NCI-H187 treated with DMSO at 0.1 percent for 48 hours (cell line): ENCODE data around the gene PTPRN2.

ENCODE experiments used
- DNase-seq: peaks from one replicate; lab custom pipeline; 2025; lab: John Stamatoyannopoulos, UW

The PTPRN2 gene

GRCh38 chr7:157877298-157878090, 710.1 kb downstream of the PTPRN2 start:
- DNase-seq: no peak

GRCh38 chr7:157876469-157877285, 710.9 kb downstream of the PTPRN2 start:
- no peak for DNase-seq

DNA sequence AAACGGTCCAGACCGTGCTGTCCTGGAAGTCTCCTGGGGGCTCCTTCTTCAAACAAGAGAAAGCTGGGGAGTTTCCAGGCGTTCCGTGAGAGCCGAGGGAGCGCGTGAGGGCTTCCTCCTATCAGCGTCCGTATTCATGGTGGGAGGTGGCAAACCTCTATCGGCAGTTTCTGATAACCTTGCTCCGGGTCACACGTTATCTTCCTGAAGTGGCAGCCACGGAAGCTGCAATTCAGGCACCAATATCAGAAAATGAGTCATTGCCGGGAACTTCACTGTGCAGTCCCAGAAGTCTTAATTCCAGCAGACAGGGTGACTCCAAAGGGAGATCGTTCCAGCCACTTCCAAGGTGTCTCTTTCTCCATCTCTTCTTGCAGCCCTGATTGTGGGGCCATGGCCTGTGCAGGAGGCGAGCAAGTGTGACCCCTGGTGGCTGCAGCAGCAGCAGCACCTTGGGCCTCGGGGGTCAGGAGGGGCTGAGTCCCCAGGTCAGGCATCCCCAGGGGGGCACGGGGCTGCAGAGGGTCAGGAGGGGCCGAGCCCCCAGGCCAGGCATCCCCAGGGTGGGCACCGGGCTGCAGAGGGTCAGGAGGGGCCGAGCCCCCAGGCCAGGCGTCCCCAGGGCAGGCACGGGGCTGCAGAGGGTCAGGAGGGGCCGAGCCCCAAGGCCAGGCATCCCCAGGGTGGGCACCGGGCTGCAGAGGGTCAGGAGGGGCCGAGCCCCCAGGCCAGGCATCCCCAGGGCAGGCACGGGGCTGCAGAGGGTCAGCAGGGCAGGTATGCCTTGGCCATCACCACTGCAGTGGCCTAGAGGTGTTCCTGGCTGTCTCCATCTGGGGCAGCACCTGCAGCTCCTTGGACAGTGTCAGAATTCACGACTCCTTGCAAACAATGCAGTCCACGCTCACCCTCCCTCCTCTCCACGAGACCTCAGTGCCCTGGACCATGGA, 712.1 kb downstream of the PTPRN2 start:
- DNase-seq: no peak

DNA sequence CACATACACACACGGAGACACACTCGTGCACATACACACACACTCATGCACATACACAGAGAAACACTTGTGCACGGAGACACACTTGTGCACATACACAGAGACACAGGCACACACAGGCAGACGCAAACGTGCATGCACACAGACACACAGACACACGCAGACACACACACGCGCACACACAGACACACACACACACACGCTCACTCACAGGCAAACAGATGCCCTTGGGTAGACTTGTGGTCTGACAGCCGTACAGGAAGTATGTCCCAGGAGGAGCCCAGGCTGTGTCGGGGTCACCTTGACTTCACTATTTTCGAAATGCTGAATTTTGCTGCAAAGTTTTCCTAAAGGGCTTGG, 712.8 kb downstream of the PTPRN2 start:
- DNase-seq: no peak

DNA sequence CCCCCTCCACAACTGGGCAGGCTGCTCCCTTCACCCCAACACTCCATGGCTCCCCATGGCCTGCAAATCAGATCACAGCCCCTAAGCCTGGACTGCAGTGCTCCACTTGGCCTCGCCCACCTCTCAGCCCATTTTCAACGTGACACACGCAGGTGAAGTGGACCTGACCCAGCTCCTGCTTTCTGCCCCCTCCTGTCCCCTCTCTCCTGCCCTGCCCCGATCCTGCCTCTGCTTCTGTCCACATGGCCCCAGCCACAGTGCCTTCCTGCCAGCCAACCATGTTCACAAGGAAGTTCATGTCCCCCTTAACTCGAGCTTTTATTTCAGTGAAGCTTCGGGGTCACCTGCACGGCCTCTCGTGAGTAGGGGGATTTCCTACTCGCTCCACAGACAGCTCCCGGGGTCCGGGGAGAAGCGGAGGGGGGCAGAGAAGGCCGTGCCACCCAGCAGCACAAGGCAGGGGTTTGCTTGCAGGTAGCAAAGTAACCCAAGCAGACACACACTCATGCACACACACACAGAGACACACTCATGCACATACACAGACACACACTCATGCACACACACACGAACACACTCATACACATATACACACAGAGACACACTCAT, 713.3 kb downstream of the PTPRN2 start:
- DNase-seq: no peak

DNA sequence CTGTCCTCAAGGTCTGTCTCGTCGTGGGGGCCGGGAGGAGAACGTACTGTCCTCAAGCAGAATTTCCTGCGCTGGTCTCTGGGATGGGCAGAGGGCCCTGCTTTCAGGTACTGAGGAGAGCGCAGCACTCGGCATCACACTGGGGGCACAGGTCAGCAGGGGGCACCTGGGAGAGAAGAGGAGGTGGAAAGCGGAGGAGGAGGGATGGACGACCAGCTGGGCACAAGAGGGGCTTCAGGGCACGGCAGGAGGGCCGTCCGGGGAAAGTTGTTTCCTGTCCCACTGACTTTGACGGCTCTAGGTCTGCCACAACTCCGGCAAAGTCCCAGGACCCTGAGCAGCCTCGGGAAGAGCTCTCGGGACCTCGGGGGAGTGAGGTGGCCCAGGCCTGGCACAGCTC, 714.0 kb downstream of the PTPRN2 start:
- DNase-seq: no peak

DNA sequence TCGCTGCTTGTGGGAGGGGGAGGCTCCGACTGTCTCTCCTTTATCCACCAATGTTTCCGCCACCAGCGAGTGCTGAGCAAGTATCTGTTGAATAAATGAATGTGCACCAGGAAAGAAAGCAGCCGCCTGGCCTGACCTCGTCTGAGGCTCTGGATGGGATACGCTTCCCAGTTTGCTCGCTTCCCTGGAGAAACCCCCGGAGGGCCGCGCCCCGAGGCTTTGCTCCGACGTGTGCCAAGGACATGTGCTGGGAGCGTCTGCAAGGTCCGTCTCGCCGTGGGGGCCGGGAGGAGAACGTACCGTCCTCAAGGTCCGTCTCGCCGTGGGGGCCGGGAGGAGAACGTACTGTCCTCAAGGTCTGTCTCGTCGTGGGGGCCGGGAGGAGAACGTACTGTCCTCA, 714.4 kb downstream of the PTPRN2 start:
- DNase-seq: no peak

- DNase-seq: no peak
Observed at GRCh38 chr7:157872447-157872846, 715.2 kb downstream of the PTPRN2 start.

DNA sequence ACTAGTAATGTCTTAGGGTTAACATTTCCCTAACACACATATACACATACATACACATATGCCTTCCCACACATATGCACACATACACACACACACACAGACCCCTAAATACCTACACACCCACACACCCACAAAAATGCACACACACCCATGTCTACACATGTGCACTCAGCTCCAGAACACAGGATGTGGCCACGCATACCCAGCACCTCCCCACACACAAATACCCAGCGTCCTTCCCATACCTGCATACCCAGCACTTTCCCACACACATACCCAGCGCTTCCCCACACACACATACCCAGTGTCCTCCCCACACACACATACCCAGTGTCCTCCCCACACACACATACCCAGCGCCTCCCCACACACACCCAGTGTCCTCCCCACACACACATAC, 715.9 kb downstream of the PTPRN2 start:
- no peak for DNase-seq

- no peak for DNase-seq
Observed at GRCh38 chr7:157870644-157871290, 716.9 kb downstream of the PTPRN2 start.

DNA sequence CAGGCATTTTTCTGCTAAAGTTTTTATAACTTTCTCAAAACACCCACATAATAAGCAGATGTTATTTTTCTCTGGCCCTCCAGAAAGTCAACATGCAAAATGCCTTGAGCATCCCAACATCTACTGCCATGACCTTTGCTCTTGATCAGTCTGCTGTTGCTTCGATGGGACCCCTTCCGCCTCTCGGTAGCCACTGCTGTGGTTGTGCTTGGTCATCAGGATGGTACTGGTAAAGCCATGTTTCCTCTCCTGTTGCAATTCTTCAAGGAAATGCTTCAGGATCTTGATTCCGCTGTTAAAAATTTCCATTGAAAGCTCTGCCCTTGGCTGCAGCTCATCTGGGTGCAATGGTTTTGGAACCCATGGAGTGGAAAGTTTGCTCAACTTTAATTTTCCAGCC, 717.8 kb downstream of the PTPRN2 start:
- no peak for DNase-seq

- DNase-seq: no peak
Observed at GRCh38 chr7:157867685-157868305, 719.8 kb downstream of the PTPRN2 start.

- no peak for DNase-seq
Observed at GRCh38 chr7:157866336-157866924, 721.2 kb downstream of the PTPRN2 start.

GRCh38 chr7:157865351-157866165, 722.1 kb downstream of the PTPRN2 start:
- DNase-seq: peak; percentile 86

DNA sequence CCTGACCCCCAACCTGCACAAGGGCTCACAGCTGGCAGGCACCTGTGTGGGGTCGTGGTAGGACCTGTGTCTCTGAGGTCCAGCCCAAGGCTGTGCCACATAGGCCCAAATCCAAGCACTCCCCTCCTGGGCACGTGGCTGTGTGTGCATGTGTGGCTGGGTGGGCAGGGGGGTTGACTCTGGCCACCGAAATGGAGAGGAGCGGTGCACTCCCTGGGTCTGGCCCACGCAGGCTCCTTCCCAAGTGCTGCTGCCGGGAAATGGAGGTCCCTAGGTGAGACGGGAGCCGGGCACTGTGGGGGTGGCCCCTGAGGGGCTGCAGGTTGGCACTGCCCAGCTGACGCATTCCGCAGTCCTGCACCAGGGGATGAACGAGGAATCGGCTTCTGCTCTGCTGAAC, 722.7 kb downstream of the PTPRN2 start:
- DNase-seq: no peak

DNA sequence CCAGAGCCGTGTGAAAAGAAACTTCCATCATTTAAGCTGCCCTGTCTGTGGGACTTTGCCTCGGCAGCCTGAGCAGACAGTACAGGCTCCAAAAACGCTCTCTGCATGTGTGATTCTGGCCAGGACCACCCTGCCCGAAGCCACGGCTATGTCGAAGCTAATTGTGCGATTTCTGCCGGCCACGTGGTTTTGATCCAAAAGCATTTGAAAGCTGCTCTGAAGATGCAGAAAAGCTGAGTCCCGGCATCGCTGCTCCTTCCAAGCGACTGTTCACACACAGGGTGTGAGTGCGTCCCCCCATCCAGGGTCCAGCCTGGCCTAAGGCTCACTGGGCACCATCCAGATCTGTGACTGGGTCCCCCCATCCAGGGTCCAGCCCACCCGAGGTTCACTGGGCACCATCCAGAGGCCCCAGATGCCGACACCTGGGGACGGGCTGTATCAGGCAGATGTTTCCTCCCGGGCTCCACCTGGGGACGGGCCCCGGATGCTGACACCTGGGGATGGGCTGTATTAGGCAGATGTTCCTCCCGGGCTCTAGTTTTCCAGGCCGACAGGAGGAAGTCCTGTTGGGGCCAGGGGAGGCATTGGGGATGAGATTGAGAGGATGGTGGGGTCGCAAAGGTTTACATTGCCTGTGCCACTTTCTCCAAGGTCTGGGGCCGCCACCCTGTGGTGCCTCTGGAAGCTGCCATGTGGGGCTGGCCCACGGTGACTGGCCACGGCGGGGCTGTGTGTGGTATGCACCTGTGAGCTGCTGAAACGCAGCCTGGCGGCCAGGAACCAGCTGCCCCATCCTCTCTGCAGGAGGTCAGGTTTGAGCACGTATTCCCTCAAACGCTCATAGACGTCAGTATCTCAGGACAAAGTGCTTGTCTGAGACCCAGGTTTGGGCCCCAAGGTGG, 723.5 kb downstream of the PTPRN2 start:
- DNase-seq: no peak

- DNase-seq: no peak
Observed at GRCh38 chr7:157863176-157863575, 724.4 kb downstream of the PTPRN2 start.

- DNase-seq: no peak
Observed at GRCh38 chr7:157862731-157863130, 724.9 kb downstream of the PTPRN2 start.

DNA sequence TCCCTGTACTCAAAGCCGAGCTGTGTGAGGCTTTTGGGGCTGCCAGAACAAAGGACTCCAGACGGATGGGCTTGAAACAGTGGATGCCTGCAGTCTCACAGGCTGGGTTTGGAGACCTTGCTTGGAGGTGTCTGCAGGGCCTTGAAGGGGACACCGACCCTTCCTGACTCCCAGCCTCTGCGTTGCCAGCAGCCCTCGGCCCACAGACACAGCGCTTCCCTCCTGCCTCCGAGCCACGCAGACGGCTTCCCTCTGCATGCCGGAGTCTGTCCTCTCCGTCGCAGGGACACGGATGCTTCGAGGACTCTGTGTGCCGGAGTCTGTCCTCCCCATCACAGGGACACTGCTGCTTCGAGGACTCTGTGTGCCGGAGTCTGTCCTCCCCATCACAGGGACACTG, 726.1 kb downstream of the PTPRN2 start:
- DNase-seq: no peak
